GM23338 (cell line): ENCODE data around the gene ABHD5. TPM values are rescaled to one million over a fixed set of nuclear protein-coding genes. Genes with fewer than 3 reads are reported as not detected.

Experiments used
- ATAC-seq: fragments of 200-7000 bp; cut with Tn5 transposase; 3 replicates; pipeline ENCODE4 v1.9.1; 2020
- DNase-seq: peaks from one replicate; pipeline ENCODE4 v3.0.0-alpha.2; 2015; ENCODE audit warnings: low spot score
- H2AFZ ChIP-seq: fragments of 200-600 bp; sonication (generic); 2 replicates; pipeline ENCODE4 v1.8.0; 2016; ENCODE audit warnings: antibody characterized with exemption, mild to moderate bottlenecking, moderate library complexity
- H3F3A ChIP-seq: fragments of 200-600 bp; sonication (generic); replicated peaks from 2 replicates; pipeline ENCODE4 v1.8.0; 2017; ENCODE audit warnings: antibody characterized with exemption, mixed run types, low read depth
- H3K27ac ChIP-seq: fragments of 200-600 bp; sonication (generic); 2 replicates; pipeline ENCODE4 v1.6.1; 2016; ENCODE audit warnings: low read depth
- H3K27me3 ChIP-seq: fragments of 200-600 bp; sonication (generic); 2 replicates; pipeline ENCODE4 v1.8.0; 2016; ENCODE audit warnings: mild to moderate bottlenecking, mixed run types, moderate library complexity; ENCODE audit not compliant: insufficient read depth
- H3K36me3 ChIP-seq: fragments of 200-600 bp; sonication (generic); 2 replicates; pipeline ENCODE4 v1.8.0; 2016; ENCODE audit warnings: mild to moderate bottlenecking; ENCODE audit not compliant: insufficient read depth
- H3K4me1 ChIP-seq: fragments of 200-600 bp; sonication (generic); 2 replicates; pipeline ENCODE4 v1.8.0; 2016; ENCODE audit warnings: mild to moderate bottlenecking, moderate library complexity; ENCODE audit not compliant: insufficient read depth
- H3K4me2 ChIP-seq: fragments of 200-600 bp; sonication (generic); 2 replicates; pipeline ENCODE4 v1.7.1; 2017; ENCODE audit warnings: mixed run types
- H3K4me3 ChIP-seq: fragments of 200-600 bp; sonication (generic); 2 replicates; pipeline ENCODE4 v1.6.1; 2016; ENCODE audit warnings: mixed run types
- H3K79me2 ChIP-seq: fragments of 200-600 bp; sonication (generic); replicated peaks from 2 replicates; pipeline ENCODE4 v1.8.0; 2017; ENCODE audit warnings: mild to moderate bottlenecking; ENCODE audit not compliant: insufficient read depth
- H3K9me2 ChIP-seq: fragments of 200-600 bp; sonication (generic); 2 replicates; pipeline ENCODE4 v1.8.0; 2017; ENCODE audit not compliant: insufficient read depth
- H4K20me1 ChIP-seq: fragments of 200-600 bp; sonication (generic); replicated peaks from 2 replicates; pipeline ENCODE4 v1.8.0; 2017; ENCODE audit warnings: mild to moderate bottlenecking; ENCODE audit not compliant: insufficient read depth
- H3K27ac Mint-ChIP-seq: 2 replicates; pipeline ENCODE4 v1.8.0; 2020; ENCODE audit warnings: inconsistent platforms, mild to moderate bottlenecking, moderate library complexity, mixed read lengths
- H3K27me3 Mint-ChIP-seq: 3 replicates; pipeline ENCODE4 v1.8.0; 2022; ENCODE audit warnings: low read depth, mild to moderate bottlenecking, moderate library complexity, mixed read lengths, inconsistent platforms; ENCODE audit not compliant: insufficient read depth, poor library complexity
- H3K36me3 Mint-ChIP-seq: 3 replicates; pipeline ENCODE4 v1.8.0; 2021; ENCODE audit warnings: low read depth, mild to moderate bottlenecking, inconsistent platforms, moderate library complexity, mixed read lengths
- H3K4me1 Mint-ChIP-seq: 3 replicates; pipeline ENCODE4 v1.8.0; 2020; ENCODE audit warnings: mild to moderate bottlenecking, inconsistent platforms, mixed read lengths
- H3K4me3 Mint-ChIP-seq: 3 replicates; pipeline ENCODE4 v1.8.0; 2021; ENCODE audit warnings: moderate library complexity, mild to moderate bottlenecking, inconsistent platforms, mixed read lengths
- H3K9me3 Mint-ChIP-seq: 3 replicates; pipeline ENCODE4 v1.8.0; 2020; ENCODE audit warnings: moderate library complexity, mild to moderate bottlenecking, inconsistent platforms, mixed read lengths
- CREB1 ChIP-seq: fragments of 250-450 bp; sonication (Bioruptor Pico); IDR thresholded peaks from 2 replicates; pipeline ENCODE4 v1.5.0; 2020; ENCODE audit warnings: low read depth, mild to moderate bottlenecking, moderate library complexity
- CTCF ChIP-seq, 2 experiments: fragments of 200-600 bp in 1 of 2; sonication (generic) in 1 of 2; conservative IDR thresholded peaks; 2 replicates each; pipeline versions ENCODE4 v1.5.1 to v1.6.1; 2016 to 2017; ENCODE audit warnings: antibody characterized with exemption in 2 of 2, low read depth in 2 of 2, mild to moderate bottlenecking in 2 of 2, moderate library complexity in 1 of 2
- ETS1 ChIP-seq: IDR thresholded peaks from 2 replicates; pipeline ENCODE4 v1.6.1; 2016; ENCODE audit warnings: antibody characterized with exemption
- EZH2 ChIP-seq: fragments of 200-600 bp; sonication (generic); IDR thresholded peaks from one replicate; pipeline ENCODE4 v1.8.0; 2017; ENCODE audit warnings: antibody characterized with exemption, mild to moderate bottlenecking, low read depth; ENCODE audit not compliant: unreplicated experiment
- EZH2phosphoT487 ChIP-seq: fragments of 200-600 bp; sonication (generic); IDR thresholded peaks from one replicate; pipeline ENCODE4 v1.8.1; 2018; ENCODE audit warnings: antibody characterized with exemption; ENCODE audit not compliant: unreplicated experiment
- JUNB ChIP-seq: IDR thresholded peaks from one replicate; pipeline ENCODE4 v1.6.1; 2016; ENCODE audit warnings: antibody characterized with exemption; ENCODE audit not compliant: unreplicated experiment
- NANOG ChIP-seq: IDR thresholded peaks from 2 replicates; pipeline ENCODE4 v1.6.1; 2016; ENCODE audit warnings: antibody characterized with exemption, borderline replicate concordance
- POLR2AphosphoS5 ChIP-seq: IDR thresholded peaks from 2 replicates; pipeline ENCODE4 v1.6.1; 2016; ENCODE audit warnings: antibody characterized with exemption, low read depth
- REST ChIP-seq: IDR thresholded peaks from one replicate; pipeline ENCODE4 v1.6.1; 2018; ENCODE audit warnings: antibody characterized with exemption; ENCODE audit not compliant: unreplicated experiment
- STAT1 ChIP-seq: IDR thresholded peaks from one replicate; pipeline ENCODE4 v1.6.1; 2016; ENCODE audit warnings: antibody characterized with exemption; ENCODE audit not compliant: unreplicated experiment
- ZNF114 ChIP-seq: fragments of 250-450 bp; sonication (Bioruptor Pico); IDR thresholded peaks from 2 replicates; pipeline ENCODE4 v1.5.0; 2020; ENCODE audit warnings: mild to moderate bottlenecking, moderate library complexity
- ZNF331 ChIP-seq: fragments of 250-450 bp; sonication (Bioruptor Pico); IDR thresholded peaks from 2 replicates; pipeline ENCODE4 v1.5.0; 2020; ENCODE audit warnings: low read depth, mild to moderate bottlenecking, moderate library complexity
- ZNF462 ChIP-seq: fragments of 250-450 bp; sonication (Bioruptor Pico); IDR thresholded peaks from 2 replicates; pipeline ENCODE4 v1.5.0; 2020; ENCODE audit warnings: mild to moderate bottlenecking, moderate library complexity
- polyA plus RNA-seq: library from polyadenylated mRNA; unstranded; fragments of >200 nt; fragmentation: Nextera tagmentation; extraction: Ambion mirVana; gene quantifications from 2 replicates; pipeline ENCODE4 v1.2.1, GENCODE V29; 2016
- total RNA-seq: library from RNA; depleted of rRNA; stranded (reverse); fragments of >200 nt; shearing (Covaris generic); gene quantifications from 2 replicates; pipeline ENCODE4 v1.2.3, GENCODE V29; 2014

The ABHD5 gene
- total and polyA plus RNA-seq, 2 experiments from 2014 or later, result 12.1 to 12.3 TPM

- Mint-ChIP-seq H3K9me3 (no peaks in the 10 kb centered on the region), H3K36me3 (peaks cover 10% of the 10 kb centered on the region; the same call in 1 of the 3 replicates), H3K4me3 (peak overlapping the region; percentile 88), H3K27ac (no peak overlapping the region; the same call in 1 of the 2 replicates), H3K27me3 (peaks cover 4% of the 10 kb centered on the region), H3K4me1 (peaks cover 39% of the 10 kb centered on the region)
- DNase-seq, result peak; percentile 93
- 0 out of 2 replicates have a peak, but pooled peaks cover 5% of the 10 kb centered on the region for H3K9me2 ChIP-seq
- H3K27me3 ChIP-seq, result no peaks in the 10 kb centered on the region
- TF ChIP-seq JUNB, result no peak
- TF ChIP-seq REST, result peak; percentile 51
- no peak for TF ChIP-seq ZNF331 (CRISPR knock-in tag)
- no peak for TF ChIP-seq CTCF (conservative IDR thresholded peaks at IDR 0.05; ENCODE audit: low read depth in 2 of 2)
- TF ChIP-seq NANOG, result no peak
- no peak for TF ChIP-seq EZH2
- no peak for TF ChIP-seq CREB1
- no peak for TF ChIP-seq ZNF462 (CRISPR knock-in tag)
- peak; percentile 54; the same call in 1 of the 2 replicates for TF ChIP-seq POLR2AphosphoS5
- TF ChIP-seq STAT1, result no peak
- no peak for TF ChIP-seq ZNF114 (CRISPR knock-in tag)
- 0 out of 2 replicates have a peak, but pooled peaks have one; percentile 39 for TF ChIP-seq ETS1
- no peak for TF ChIP-seq EZH2phosphoT487
- no peaks in the 10 kb centered on the region for H3K36me3 ChIP-seq
- H3K27ac ChIP-seq, result peak overlapping the region; percentile 51
- peaks cover 45% of the 10 kb centered on the region for H3K79me2 ChIP-seq
- H3K4me1 ChIP-seq, result peaks cover 43% of the 10 kb centered on the region
- 0 out of 2 replicates have a peak, but pooled peaks cover 9% of the 10 kb centered on the region for H3F3A ChIP-seq
- peak overlapping the region; percentile 97 for H2AFZ ChIP-seq
- no peaks in the 10 kb centered on the region for H4K20me1 ChIP-seq
- ATAC-seq, result peak; percentile 68
- peak overlapping the region; percentile 66 for H3K4me3 ChIP-seq
- H3K4me2 ChIP-seq, result peak overlapping the region; percentile 86
These were observed 620 bp downstream of the ABHD5 start for GRCh38 chr3:43691120-43691995.
